ENCODE measurements around the gene PDE7B. TPM values are rescaled to one million over a fixed set of nuclear protein-coding genes. Genes with fewer than 3 reads are reported as not detected.

The PDE7B gene
- total and polyA plus RNA-seq, 2 of the 4 experiments (the other 2 are of a cell fraction) = 7.8 to 12.4 TPM

DNA sequence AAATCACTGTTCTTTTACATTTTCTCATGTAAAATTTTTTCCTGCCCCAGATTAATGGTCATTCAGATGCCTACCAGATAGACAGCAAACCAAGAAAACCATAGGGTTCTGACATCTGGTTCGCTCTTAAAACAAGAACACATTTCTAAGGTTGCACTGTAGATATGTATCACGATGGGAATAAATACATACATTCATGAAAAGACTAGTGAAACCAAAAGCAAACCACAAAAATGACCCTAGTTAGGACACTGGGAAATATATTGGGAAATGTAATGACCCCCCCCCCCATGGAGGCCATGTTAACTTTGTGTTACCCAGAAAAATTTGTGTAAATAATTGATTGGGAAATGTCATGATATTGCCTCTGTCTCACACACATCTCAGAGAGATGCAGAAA lies 361.1 kb downstream of the PDE7B start:
- peak; percentile 27 for ATAC-seq (ENCODE audit: low read depth)
- no peak overlapping the region for H3K4ac ChIP-seq (ENCODE audit: low read depth, low read length)
- in situ Hi-C loops (cut with MboI; ENCODE audit: low sequenced_read_pairs) = no loop called here
- intact Hi-C loops (cut with micrococcal nuclease) = no loop called here
- no peaks in the 10 kb centered on the region for H4K20me1 ChIP-seq (ENCODE audit: insufficient read depth, low read length)
- no peak overlapping the region for H2AK9ac ChIP-seq (replicated peaks; ENCODE audit: low read depth, low read length, poor library complexity)
- H3K27me3 ChIP-seq (ENCODE audit: control insufficient read depth, insufficient read depth, low read length) = no peaks in the 10 kb centered on the region
- H2BK20ac ChIP-seq (ENCODE audit: low read depth, low read length) = no peak overlapping the region
- no peak overlapping the region for H3K23ac ChIP-seq (ENCODE audit: low read depth, low read length)
- H3K9me3 ChIP-seq (ENCODE audit: control insufficient read depth, insufficient read depth, low read length) = no peaks in the 10 kb centered on the region
- H2AK5ac ChIP-seq (ENCODE audit: low read depth, low read length) = no peak overlapping the region
- no CpG with 5 or more reads among the region's 2 CpGs for WGBS, 2 experiments (ENCODE audit: extremely low coverage in 2 of 2, insufficient read length in 1 of 2)
- H4K5ac ChIP-seq (ENCODE audit: low read depth, low read length) = no peak overlapping the region
- no TSS peak for BruUV-seq (replicated peaks)
- no peak overlapping the region for H3K27ac ChIP-seq (ENCODE audit: insufficient read depth, low read length)
- H2BK5ac ChIP-seq (ENCODE audit: low read depth, low read length, poor library complexity, severe bottlenecking) = no peak overlapping the region
- TF ChIP-seq NFE2L2 (IDR thresholded peaks at IDR 0.05; ENCODE audit: low read depth, low read length) (no peak), BHLHE40 (IDR thresholded peaks at IDR 0.05; ENCODE audit: low read depth, low read length) (no peak)
- H3K4me1 ChIP-seq (ENCODE audit: control insufficient read depth, insufficient read depth, low read length) = peaks cover 2% of the 10 kb centered on the region; the same call in 1 of the 2 replicates
- H3K9ac ChIP-seq (ENCODE audit: low read depth, low read length) = no peak overlapping the region
- no peaks in the 10 kb centered on the region for H3K79me1 ChIP-seq (ENCODE audit: low read depth in 1 of 2, low read length in 2 of 2)
- H3K56ac ChIP-seq (ENCODE audit: extremely low read depth, insufficient read depth, low read length) = no peak overlapping the region
- no peak overlapping the region for H2AFZ ChIP-seq (replicated peaks; ENCODE audit: low read length, poor library complexity)
- dilution Hi-C loops (cut with HindIII; ENCODE audit: low sequenced_read_pairs, unreplicated experiment) = no loop called here
- no peaks in the 10 kb centered on the region for H3K36me3 ChIP-seq (ENCODE audit: control insufficient read depth, insufficient read depth, low read length)
- no peak overlapping the region for H3K18ac ChIP-seq (ENCODE audit: low read depth, low read length)
- H4K8ac ChIP-seq (ENCODE audit: low read depth in 2 of 2, low read length in 2 of 2) = no peak overlapping the region
- CTCF ChIA-PET = interaction anchor here (0.7 to 1.1 kb wide), 4 partner anchors 174 to 379 kb away, joined by 3 read pairs; no protein-coding TSS in a partner anchor
- H4K91ac ChIP-seq (ENCODE audit: insufficient read depth, low read depth, low read length) = no peak overlapping the region
- no peak overlapping the region for H3K4me2 ChIP-seq (ENCODE audit: low read depth, low read length)
- H2BK15ac ChIP-seq (ENCODE audit: low read depth, low read length) = no peak overlapping the region
- H3K9me1 ChIP-seq (ENCODE audit: insufficient read depth, low read length) = no peaks in the 10 kb centered on the region
- DNase-seq = no peak
- POLR2A ChIA-PET (ENCODE audit: unreplicated experiment) = no interaction called here
- no peak overlapping the region for H3K14ac ChIP-seq (replicated peaks; ENCODE audit: low read depth, low read length)
- no peak overlapping the region for H2BK120ac ChIP-seq (ENCODE audit: low read depth, low read length)
- H3K4me3 ChIP-seq (ENCODE audit: insufficient read depth, low read depth, low read length) = no peak overlapping the region
